ENCODE data around the gene PPM1D. TPM values are rescaled to one million over a fixed set of nuclear protein-coding genes. Genes with fewer than 3 reads are reported as not detected.
A peak's percentile ranks its signal among the peaks of the same experiment; 100 is the strongest.
"Not testable (repeated sequence)": the region's sequence is repeated elsewhere in the genome, so short reads cannot be mapped to it uniquely, and the experiment has no call there.

PPM1D gene
- polyA plus RNA-seq, 2 of the 4 experiments (the other 2 are of a cell fraction): 10.5 to 13.5 TPM

GRCh38 chr17:60664022-60664421 lies 64.0 kb downstream of the PPM1D start:
- CTCF ChIA-PET: no interaction called here
- 79% methylated on average over 1 of the region's 1 CpG for WGBS (ENCODE audit: missing lambda C conversion rate)
- Histone ChIP-seq H3K4me2 (no peak overlapping the region), H3K4me1 (no peaks in the 10 kb centered on the region), H3K27ac (no peak overlapping the region), H3K9me3 (no peaks in the 10 kb centered on the region), H3K4me3 (no peak overlapping the region)
- TF ChIP-seq JUN (IDR thresholded peaks at IDR 0.05) (no peak), ZSCAN20 (CRISPR knock-in tag; IDR thresholded peaks at IDR 0.05) (no peak), RFX5 (IDR thresholded peaks at IDR 0.05) (no peak), HOXB5 (CRISPR knock-in tag; IDR thresholded peaks at IDR 0.05) (no peak), HDAC2 (IDR thresholded peaks at IDR 0.05) (no peak), MYC (IDR thresholded peaks at IDR 0.05; ENCODE audit: borderline replicate concordance, low read length) (no peak)
- POLR2A ChIA-PET: no interaction called here
- FAIRE-seq: no peak
- DNase-seq (ENCODE audit: low read depth in 1 of 2, low spot score in 1 of 2): no peak
- no peak for ATAC-seq

- H3K9me3 ChIP-seq: no peaks in the 10 kb centered on the region
- 93% methylated on average over 5 of the region's 5 CpGs for WGBS (ENCODE audit: missing lambda C conversion rate)
- no peak overlapping the region for H3K4me2 ChIP-seq
- H3K4me3 ChIP-seq: no peak overlapping the region
- no peaks in the 10 kb centered on the region for H3K4me1 ChIP-seq
- no peak for TF ChIP-seq ELK1 (IDR thresholded peaks at IDR 0.05; ENCODE audit: low read depth, low read length)
- no peak for TF ChIP-seq TFCP2L1 (CRISPR knock-in tag; IDR thresholded peaks at IDR 0.05)
- no peak for TF ChIP-seq RAD21 (conservative IDR thresholded peaks at IDR 0.05 in 1 of 2, IDR thresholded peaks at IDR 0.05 in 1 of 2)
- no peak for TF ChIP-seq MAX (IDR thresholded peaks at IDR 0.05)
- no peak for TF ChIP-seq FOSL2 (IDR thresholded peaks at IDR 0.05)
- no peak for TF ChIP-seq FOSL2 (CRISPR knock-in tag; IDR thresholded peaks at IDR 0.05)
- TF ChIP-seq MAZ (IDR thresholded peaks at IDR 0.05; ENCODE audit: borderline replicate concordance, low read depth, low read length): no peak
- no peak for TF ChIP-seq ZFP36 (IDR thresholded peaks at IDR 0.05; ENCODE audit: borderline replicate concordance, partially characterized antibody)
- no peak for TF ChIP-seq CEBPB (IDR thresholded peaks at IDR 0.05)
- no peak for TF ChIP-seq TP53 (CRISPR knock-in tag; IDR thresholded peaks at IDR 0.05)
- no peak for TF ChIP-seq GATA3 (IDR thresholded peaks at IDR 0.05; ENCODE audit: borderline replicate concordance)
- no peak for TF ChIP-seq POLR2A (IDR thresholded peaks at IDR 0.05; ENCODE audit: low read length)
- FAIRE-seq: no peak
- POLR2A ChIA-PET: no interaction called here
- no peak overlapping the region for H3K27ac ChIP-seq
- no peak for ATAC-seq
- CTCF ChIA-PET: interaction anchor here (1.3 to 1.9 kb wide), 2 partner anchors 9 to 55 kb away, joined by 3 to 7 read pairs; no protein-coding TSS in a partner anchor
- no peak for DNase-seq (ENCODE audit: low read depth in 1 of 2, low spot score in 1 of 2)
These were observed 65.6 kb downstream of the PPM1D start for GRCh38 chr17:60665602-60666001.

GRCh38 chr17:60668741-60669140 lies 68.7 kb downstream of the PPM1D start:
- not testable (repeated sequence) for DNase-seq (ENCODE audit: low read depth in 1 of 2, low spot score in 1 of 2); ATAC-seq; H3K4me2 ChIP-seq; H3K4me3 ChIP-seq; FAIRE-seq; H3K27ac ChIP-seq; H3K9me3 ChIP-seq; H3K4me1 ChIP-seq
- ChIA-PET CTCF (interaction anchor here (1.4 to 2.3 kb wide), 3 partner anchors 28 to 244 kb away, joined by 3 to 7 read pairs (median 3); no protein-coding TSS in a partner anchor), POLR2A (interaction anchor here (1.8 kb wide), 1 partner anchor 9 kb away, joined by 8 read pairs; the partner anchor contains the start of gene BCAS3)
- 88% methylated on average over 7 of the region's 7 CpGs for WGBS (ENCODE audit: missing lambda C conversion rate)
- TF ChIP-seq MAFK (IDR thresholded peaks at IDR 0.05; ENCODE audit: partially characterized antibody): peak; percentile 5

GRCh38 chr17:60671482-60671881 lies 71.5 kb downstream of the PPM1D start:
- Histone ChIP-seq H3K9me3 (no peaks in the 10 kb centered on the region), H3K27ac (peak overlapping the region in 1 of 2 experiments; percentile 16; a peak in 1 of 6 replicates), H3K4me3 (no peak overlapping the region), H3K4me1 (0 out of 3 replicates have a peak, but pooled peaks cover 2% of the 10 kb centered on the region), H3K4me2 (peak overlapping the region; percentile 12; the same call in 1 of the 3 replicates)
- ATAC-seq: peak; percentile 32 to 63; a peak in 5 of 6 replicates
- DNase-seq (ENCODE audit: low read depth in 1 of 2, low spot score in 1 of 2): peak in 1 of 2 experiments; percentile 11
- ChIA-PET POLR2A (no interaction called here), CTCF (interaction anchor here (0.6 to 1.3 kb wide), 5 partner anchors 11 to 32 kb away, joined by 3 to 4 read pairs (median 3); no protein-coding TSS in a partner anchor)
- WGBS (ENCODE audit: missing lambda C conversion rate): 8% methylated on average over 2 of the region's 2 CpGs
- no peak for TF ChIP-seq RAD21 (conservative IDR thresholded peaks at IDR 0.05 in 1 of 2, IDR thresholded peaks at IDR 0.05 in 1 of 2)
- TF ChIP-seq FOSL2 (IDR thresholded peaks at IDR 0.05): no peak
- TF ChIP-seq FOSL2 (CRISPR knock-in tag; IDR thresholded peaks at IDR 0.05): peak; percentile 4; the same call in 1 of the 2 replicates
- no peak for TF ChIP-seq NR3C1 (IDR thresholded peaks at IDR 0.05)
- no peak for TF ChIP-seq NFE2L2 (conservative IDR thresholded peaks at IDR 0.05; ENCODE audit: low read length)
- no peak for TF ChIP-seq PHF8 (IDR thresholded peaks at IDR 0.05; ENCODE audit: borderline replicate concordance, low read depth)
- FAIRE-seq: no peak

Measured in A549 (cell line).